COLO829 (cell line): ENCODE measurements around the gene NMNAT2.
A peak's percentile ranks its signal among the peaks of the same experiment; 100 is the strongest.

Experiments used
- DNase-seq: peaks from one replicate; pipeline ENCODE4 v3.0.0; 2012; ENCODE audit warnings: low spot score

Gene NMNAT2

DNA sequence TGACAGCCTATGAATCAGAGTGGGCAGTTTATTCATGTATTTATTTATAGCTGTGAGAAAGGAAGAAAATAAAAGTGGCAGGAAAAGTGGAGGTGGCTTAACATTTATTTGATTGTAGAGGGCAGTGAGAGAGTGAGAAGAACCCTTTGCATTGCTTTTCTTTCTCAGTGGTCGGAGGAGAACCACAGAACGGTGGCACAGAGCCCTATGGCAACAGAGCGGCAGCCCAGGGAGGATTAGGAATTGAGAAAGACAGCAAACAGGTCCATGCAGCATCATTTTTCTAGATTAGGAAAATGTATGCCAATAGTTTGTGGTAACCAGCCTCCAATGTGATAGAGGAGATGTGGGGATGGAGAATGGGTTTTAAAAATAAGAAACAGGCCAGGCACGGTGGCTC lies 53.1 kb downstream of the NMNAT2 start:
- DNase-seq: no peak

DNA sequence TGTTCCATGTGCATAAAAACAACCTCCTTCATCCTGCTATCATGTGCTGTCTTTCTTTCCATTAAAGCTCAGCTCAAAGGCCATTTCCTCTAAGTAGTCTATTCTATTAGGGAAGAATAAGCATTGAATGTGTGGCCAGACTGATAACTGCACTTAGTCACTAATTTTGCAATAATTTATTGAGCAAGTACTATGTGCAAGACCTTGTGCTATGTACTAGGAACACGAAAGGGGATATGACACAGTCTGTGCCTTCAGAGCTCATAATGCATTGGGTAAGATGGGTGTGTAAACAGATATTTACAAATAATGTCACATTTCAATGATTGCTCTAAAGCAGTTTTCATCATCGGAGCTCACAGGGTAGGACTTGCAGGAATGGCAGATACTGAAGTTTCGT lies 54.2 kb downstream of the NMNAT2 start:
- DNase-seq: no peak

DNA sequence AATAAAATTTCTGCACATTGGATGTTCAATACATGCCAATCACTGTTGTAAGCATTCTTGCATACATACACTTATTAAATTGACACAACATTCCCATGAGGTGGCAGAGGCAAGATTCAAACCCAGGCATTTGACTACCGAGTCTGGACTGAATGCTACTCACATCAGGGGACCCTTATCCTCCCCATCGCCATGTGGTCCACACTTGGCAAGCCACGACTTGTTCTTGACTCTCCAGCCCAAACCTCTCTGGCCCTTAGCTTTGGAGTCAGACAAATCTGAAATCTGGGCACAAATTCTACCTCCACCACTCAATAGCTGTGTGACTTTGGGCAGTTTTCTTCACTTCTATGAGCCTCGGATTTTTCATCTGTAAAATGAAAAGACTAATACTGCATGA lies 57.1 kb downstream of the NMNAT2 start:
- no peak for DNase-seq

DNA sequence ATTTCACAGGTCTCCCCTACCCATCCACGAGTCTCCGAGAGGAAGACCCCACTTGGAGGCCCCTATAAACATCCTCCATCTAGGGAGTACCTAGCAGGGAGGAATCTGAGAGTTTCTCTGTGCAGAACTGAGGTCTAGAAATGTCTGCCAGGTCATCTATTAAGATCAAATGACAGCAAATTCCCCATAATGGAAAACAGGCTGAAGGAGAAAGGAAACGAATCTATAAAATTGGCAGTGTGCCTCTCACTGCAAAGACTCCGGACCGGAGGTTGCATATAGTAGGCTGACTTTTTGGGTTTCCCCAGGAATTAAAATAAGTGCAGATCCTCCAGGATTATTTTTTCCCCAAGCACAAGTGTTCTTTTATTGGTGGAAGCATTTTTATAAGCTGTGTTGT lies 57.7 kb downstream of the NMNAT2 start:
- no peak for DNase-seq

DNA sequence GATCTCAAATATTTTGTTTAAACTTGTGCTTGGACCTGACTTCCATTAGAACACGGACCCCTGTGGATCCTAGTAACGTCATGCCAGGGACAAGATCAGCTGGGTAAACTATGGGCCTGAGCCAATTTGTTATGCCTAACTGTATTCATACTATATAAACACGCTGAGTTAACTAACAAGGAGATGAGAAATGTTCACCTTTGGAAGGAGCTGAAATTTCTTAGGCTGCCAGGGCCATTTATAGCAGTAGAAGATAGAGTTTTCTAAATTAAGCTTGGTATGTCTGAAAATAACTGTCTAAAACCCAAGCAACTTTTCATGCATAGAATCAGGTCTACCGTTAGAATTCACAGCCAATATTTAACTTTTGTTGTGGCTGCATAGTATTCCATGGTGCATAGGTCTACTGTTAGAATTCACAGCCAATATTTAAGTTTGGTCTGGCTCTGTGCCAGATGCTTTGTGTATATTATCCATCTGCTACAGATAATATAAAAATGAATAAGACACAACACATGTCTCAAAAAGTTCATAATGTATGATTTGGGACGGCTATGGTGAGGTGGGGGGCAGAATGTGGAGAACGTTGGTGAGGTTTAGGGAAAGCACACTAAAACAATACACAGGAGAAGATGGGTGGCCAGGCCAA lies 61.5 kb downstream of the NMNAT2 start:
- DNase-seq: no peak

DNA sequence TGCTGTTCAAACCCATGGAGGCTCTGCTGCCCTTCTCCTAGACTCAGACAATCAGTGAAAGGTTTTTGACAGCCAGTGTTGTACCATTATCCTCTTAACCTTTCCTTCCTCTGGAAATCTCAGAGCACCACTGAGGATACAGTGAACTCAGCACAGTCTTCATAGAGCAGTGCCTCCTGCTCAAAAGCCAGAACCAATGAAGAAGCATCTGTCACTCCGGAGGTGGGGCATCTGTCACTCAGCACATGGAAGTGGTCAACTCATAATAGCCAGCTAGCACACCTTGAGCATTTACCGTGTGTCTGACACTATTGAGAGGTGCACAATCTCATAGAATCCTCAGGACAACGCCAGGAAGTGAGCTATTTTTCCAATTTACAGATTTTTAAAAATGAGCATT lies 62.4 kb downstream of the NMNAT2 start:
- DNase-seq: no peak

DNA sequence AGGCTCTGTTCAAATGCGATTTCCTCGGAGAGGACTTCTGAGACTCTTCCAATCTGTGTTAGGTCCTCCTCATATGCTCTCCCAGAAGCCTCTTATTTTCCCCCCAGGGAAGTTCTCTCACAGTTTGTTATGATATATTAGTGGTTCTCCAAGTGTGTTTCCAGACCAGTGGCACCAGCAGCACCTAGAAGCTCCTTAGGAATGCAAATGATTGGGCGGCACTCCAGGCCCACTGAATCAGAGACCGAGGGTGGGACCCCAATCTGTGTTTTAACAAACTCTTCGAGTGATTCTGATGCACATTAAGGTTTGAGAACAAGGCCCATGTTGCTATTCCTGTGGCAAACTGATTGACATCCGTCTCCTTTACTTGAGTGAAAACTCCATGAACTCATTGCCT lies 63.0 kb downstream of the NMNAT2 start:
- no peak for DNase-seq

DNA sequence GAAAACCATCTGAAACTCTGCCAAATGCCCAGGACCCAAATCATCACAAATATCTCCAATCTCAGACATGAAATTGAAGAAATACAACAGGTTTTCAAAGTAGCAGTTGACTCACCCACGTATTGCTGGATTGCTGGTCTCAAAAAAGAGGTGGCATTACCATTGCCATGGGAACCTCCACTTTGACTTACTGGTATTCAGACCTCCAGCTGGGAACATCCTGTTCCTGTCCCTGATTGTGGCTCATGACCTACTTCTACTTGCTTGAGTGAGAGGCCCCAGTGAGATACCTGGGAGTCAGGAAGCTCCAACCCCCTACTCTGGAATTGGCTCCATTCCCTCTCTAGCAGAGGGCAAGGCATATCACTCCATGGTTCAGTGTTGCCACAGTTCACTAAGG lies 64.6 kb downstream of the NMNAT2 start:
- no peak for DNase-seq

DNA sequence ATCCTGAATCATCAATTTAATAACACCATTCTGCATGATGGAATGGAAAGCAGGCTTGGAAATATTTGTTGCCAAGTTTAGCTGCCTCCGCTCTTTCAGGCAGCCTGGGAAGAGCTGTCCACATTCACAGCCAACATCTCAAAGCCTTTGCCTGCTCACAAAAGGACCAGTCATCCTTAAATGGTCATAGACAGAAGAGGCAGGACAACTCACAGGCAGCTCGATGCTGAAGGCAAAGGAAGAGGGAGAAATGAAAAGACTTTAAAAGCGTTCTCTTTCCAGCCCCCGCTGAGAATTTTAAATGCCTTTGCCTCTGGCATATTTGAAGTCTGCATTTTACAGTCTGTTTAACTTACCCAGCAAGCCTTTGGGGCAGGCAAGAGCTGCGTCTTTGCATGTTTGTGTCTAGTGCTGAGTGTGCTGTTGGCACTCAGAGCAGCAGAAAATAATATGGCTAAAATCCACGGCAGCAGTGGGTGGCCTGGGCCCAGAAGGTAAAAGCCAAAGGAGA lies 68.9 kb downstream of the NMNAT2 start:
- peak; percentile 61 for DNase-seq

DNA sequence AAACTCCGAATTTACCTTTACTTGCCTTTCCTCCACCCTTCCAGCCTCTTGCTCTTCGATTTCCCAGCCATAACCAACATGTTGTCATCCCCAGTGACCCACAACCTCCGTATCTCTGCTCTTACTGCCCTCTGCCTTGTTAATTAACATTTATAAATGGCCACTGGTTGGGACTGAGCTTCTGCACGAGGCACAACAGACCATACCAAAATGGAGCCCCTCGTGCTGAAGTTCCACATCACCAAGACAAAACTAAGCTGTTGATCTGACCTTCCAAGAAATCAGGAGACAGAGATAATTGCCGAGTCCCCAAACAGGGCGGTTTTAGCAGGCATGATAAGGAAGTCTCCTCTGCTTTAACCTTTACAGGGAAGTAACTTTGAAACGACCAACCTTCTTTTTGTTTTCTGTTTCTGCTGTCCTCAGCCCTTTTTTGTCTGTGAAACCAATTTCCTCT lies 71.9 kb downstream of the NMNAT2 start:
- no peak for DNase-seq

DNA sequence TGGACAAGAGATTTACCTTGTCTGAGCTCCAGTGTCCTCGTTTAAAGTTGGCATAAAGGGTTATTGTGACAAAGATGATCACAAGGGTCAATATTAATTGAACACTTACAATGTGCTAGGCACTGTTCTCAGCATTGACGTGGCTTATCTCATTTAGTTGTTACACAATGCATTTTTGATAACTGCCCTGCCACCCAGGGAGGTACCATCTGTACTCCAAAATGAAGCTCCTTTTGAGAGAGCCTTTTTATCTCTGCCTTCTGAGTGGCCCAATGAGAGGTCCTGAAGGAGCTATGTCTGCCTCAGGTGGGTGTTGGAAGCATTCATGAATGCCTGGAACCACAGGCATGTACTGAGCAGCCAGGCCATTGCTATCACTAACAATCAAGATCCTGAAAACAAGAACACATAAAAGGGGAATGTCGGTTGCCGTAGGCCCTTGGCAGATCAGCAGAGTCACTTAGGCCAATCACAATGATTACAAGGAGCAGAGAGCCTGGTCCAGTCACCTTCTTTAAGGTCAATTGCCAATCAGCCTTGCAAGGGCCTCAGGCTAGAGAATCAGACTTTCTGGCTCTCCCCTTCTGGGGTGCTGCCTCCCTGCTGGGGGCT lies 78.5 kb downstream of the NMNAT2 start:
- DNase-seq: no peak

DNA sequence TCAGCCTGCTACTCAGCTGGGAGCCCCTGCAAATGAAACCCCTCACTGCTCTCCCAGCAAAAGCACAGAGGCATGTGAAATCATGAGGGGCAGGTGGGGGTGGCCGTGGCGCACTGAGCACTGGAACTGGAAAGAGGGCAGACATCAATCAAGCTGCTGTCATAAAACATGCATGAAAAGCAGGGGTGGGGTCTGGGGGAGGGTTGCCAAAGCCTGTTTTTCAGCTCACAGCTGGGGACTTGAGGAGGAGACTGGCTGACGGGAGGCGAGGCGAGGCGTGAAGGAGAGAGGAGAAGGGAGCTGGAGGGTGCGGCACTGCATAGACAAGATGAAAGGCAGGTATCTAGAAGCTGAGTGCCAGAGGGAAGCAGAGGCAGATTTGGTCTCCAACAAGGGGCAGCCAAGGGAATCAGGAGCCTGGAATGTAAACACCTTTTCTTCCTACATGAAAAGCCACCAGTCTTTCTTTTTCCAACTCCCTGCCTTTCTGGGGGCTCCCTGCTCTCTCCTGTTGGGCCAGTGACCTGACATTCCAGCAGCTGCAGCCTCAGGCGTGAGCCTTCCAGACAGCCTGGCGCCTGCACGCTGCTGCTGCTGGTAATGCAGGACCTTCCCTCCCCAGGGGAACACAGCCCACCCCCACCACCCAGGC lies 87.0 kb downstream of the NMNAT2 start:
- DNase-seq: no peak

DNA sequence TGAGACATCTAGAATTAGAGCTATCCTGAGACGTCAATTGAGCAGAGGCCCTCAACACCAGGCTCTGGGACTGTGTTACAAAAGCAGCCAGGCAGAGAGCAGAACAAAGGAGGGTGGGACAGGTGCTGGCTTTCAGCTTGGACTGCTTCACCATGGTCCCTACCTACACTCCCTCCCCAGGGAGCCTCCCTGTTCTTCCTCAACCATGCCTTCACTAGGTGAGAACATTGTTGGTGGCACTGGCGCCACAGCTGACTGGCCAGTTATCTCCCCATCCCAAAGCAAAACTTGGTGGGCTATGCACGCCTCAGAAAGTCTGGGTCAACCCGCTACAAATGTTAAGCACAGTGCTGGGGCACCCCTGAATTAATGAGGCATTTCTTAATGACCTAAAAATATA lies 87.8 kb downstream of the NMNAT2 start:
- DNase-seq: no peak

DNA sequence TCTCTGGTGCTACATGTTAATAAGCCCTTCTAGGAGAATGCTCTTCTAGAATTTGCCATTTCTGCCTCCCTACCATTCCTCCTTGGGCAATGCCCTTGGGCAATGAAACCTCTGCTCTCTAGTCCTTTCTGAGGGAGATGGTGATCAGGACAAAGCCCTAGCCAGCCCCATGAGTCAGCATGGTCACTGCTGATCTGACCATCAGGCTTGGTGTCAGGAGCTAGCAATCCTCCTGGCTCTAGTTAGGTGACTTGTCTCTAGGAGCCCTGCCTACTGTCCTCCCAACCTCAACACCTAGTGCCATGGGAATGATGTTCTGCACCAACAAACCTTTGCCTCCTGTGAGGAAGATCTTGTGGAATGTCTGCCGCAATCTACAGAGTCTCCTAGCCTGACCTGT lies 89.8 kb downstream of the NMNAT2 start:
- no peak for DNase-seq

DNA sequence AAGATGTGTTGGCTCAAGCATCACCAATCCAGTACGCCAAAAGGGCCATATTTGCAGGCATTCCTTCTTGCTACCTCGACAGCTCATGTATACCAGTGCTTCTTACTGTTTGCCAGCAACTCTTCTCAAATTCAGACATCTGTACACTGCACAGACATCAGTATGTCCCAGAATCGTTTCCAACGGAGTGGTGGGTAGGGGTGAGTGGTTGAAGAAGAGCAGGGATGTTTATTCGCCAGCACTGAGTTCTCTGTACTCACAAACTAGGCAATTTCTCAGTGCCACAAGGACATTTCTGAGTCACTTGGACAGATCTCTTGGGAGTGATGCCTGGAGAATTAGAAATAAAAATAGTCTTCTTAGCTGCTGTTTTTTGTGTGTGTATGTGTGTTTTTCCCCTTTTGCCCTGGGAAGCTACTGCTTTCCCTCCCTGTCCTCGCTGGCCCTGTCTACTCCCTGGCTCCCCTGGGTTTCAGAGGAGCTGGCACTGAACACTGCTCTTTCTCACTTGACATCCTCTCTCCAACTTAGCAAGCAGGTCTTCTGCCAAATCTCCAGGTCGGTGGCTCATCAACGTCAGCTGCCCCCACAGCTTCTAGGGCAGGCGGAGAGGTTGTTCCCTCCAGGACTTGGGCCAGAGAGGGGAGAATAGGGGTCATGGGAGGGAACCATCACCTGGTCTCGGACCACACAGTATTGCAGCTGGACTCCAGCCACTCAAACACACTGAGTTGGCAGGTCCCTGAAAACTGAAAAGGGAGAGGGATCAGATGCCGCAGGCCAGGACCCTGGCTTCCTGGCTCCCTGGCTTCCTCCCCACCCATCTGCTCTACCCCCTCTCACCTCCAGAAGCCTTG lies 90.5 kb downstream of the NMNAT2 start:
- no peak for DNase-seq

DNA sequence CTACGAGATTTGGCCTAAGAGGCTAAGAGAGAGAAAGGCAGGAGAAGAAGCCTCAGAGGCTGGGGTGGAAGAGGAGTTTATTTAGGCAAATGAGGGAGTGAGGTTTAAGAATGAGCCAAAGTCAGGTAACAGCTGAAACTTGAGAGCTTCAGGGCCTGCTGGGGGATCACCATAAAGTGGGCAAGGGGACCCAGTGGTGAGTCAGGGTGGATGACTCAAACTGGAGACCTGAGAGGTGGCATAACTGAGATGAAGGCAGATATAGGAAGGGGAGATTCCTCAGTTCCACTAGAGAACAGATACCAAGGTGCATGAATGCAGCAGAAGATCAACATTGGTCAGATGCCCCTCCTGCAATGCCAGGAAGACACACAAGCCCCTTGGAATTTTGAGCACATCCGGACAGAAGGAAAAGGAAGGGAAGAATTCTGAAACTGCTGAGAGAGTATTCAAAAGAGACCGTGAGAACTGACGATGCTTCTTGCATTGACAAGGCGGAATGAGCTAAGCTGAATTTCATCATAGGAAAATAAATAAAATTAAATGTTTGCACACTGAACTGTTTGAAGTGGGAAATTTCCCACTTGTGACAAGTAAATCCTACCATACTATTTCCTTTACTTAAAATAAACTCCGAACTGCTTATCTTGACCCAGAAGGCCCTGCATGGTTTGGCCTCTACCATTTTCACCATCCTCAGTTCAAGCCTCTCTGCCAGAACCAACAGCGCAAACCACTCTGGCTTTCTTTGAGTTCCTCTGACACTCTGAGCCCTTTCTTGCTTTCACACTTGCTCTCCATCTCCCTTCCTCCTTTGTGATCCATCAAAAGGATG lies 94.1 kb downstream of the NMNAT2 start:
- DNase-seq: no peak

DNA sequence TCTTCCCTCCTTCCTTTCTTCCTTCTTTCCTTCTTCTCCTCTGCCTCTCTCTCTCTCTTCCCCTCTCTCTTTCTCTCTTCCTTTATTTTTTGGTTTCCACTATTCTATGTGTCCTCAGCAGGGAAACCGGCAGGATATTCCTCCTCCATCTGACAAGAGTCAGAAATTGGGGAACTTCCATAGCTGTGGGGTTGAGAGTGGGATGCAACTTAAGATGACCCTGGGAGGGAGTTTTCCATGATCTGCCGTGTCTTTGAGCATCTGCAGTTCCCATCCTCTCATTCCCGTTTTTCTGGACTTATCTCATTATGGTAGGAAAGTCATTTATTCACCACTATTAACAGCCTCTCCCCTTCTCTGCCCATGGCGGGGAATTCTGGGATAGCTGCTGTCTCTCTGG lies 98.6 kb downstream of the NMNAT2 start:
- DNase-seq: no peak

DNA sequence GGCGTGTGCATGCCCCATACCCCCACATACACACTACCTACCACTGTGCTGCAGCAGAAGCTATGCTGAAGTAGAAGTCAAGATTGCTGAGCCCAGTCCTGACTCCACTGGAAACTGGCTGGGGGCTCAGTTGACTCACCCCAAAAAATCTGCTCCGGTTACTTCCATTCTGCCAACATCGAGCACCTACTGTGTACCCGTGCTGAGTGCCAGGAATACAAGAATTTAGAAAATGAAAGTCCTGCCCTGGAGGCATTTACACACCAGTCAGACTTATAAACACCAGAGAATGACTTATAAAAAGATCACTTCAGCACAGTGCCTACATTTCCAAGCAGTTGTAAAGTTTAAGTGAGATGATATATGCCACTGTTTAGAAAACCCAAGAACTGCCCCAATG lies 99.1 kb downstream of the NMNAT2 start:
- DNase-seq: no peak

DNA sequence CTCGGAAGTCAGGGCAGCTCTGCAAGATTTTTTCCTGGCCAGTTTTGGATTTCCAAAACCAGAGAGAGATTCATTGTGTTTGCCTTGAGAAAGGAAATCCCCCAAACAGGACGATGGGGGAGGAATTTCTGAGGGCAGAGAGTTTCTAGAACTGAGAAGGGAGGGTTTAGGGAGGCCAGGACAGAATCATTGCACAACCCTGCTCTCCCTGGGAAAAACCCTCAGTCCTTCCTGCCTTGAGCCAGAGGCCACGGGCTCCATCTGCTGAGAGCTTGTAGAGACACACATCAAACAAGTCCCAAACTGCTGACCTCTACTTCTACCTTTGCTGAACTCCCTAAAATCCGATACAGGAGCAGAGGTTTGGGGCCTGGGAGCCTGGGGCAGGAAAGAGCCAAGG lies 99.7 kb downstream of the NMNAT2 start:
- no peak for DNase-seq

DNA sequence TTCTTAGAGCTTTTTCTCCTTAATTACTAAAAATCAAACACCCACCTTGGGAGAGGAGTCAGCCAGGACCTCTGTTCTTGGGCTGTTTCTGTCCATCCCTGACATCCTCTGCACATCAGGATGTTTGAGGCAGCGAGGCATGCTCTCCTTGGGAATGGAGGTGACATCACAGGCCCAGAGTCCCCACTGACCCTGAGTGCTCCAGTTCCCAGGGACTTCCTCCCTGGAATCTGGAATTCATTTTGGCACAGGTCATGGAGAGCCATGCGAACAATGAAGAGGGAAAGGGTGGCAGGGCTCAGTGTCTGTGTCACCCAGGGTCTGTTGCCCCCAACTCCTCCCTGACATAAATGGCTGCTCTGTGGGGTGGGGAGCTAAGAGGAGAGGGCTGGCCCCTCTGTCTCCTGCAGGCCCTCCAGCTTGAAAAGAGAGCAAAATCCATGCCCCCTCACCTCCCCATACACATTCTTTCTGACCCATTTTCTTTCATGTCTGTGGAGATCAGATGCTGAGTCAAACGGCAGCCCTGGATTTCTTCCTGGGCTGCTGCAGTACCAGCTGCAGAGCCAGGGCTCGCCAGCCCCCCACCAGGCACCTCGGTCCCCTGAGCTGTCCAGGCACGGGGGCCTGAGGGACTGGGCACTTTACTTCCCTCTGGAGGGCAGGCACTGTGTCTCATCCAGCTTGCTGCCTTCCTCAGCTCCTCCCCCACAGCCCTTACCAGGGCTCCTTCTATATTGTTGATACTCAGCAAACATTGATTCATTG lies 102.0 kb downstream of the NMNAT2 start:
- DNase-seq: no peak

DNA sequence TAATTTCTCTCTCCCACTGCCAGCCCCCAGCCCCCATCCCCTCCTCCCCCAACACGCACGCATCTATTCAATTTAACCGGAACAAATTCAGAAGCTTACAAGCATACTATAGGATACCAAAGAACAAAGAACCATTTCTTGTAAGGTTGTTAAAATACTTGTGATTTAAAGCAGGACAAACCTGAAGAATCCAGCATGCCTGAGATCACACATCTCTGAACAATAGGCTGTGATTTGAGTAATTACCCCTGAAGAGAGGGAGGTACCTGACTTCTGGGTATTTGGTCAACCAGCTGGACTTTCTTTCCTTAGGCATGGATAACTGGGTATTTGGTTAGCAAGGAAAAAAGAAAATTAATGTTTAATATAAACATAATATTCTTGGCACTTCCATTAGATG lies 105.1 kb downstream of the NMNAT2 start:
- no peak for DNase-seq
